Aorta (tissue), 5 donors: Measurements from ENCODE around the gene UGT2B10. TPM values are rescaled to one million over a fixed set of nuclear protein-coding genes. Genes with fewer than 3 reads are reported as not detected.

ENCODE experiments used
- ATAC-seq: fragments of 200-7000 bp; cut with Tn5 transposase; one replicate; pipeline ENCODE4 v1.9.1; 2022; ENCODE audit warnings: moderate library complexity; ENCODE audit not compliant: low FRiP score
- DNase-seq, 2 donors: peaks; one replicate each; pipeline ENCODE4 v3.0.0-alpha.2; 2020
- H3K27ac ChIP-seq, 2 donors: one replicate each; pipeline ENCODE4 v1.5.1; 2013; ENCODE audit warnings: low read length in 2 of 2, mild to moderate bottlenecking in 2 of 2, moderate library complexity in 2 of 2, control low read depth in 1 of 2, inconsistent platforms in 1 of 2, low read depth in 1 of 2
- H3K27me3 ChIP-seq, 2 donors: one replicate each; pipeline ENCODE4 v1.6.1; 2013; ENCODE audit warnings: control low read depth in 1 of 2, low read length in 1 of 2, mild to moderate bottlenecking in 1 of 2, moderate library complexity in 1 of 2; ENCODE audit not compliant: insufficient read depth in 2 of 2, control insufficient read depth in 1 of 2
- H3K36me3 ChIP-seq, 2 donors: one replicate each; pipeline ENCODE4 v1.6.1; 2013; ENCODE audit warnings: control low read depth in 1 of 2, low read length in 1 of 2, mild to moderate bottlenecking in 1 of 2; ENCODE audit not compliant: insufficient read depth in 2 of 2, control insufficient read depth in 1 of 2
- H3K4me1 ChIP-seq, 2 donors: one replicate each; pipeline ENCODE4 v1.6.1; 2013; ENCODE audit warnings: low read length in 2 of 2, control low read depth in 1 of 2, mild to moderate bottlenecking in 1 of 2, moderate library complexity in 1 of 2; ENCODE audit not compliant: insufficient read depth in 2 of 2, control insufficient read depth in 1 of 2
- H3K4me3 ChIP-seq, 2 donors: one replicate each; pipeline ENCODE4 v1.5.1; 2013; ENCODE audit warnings: low read length in 2 of 2, control low read depth in 1 of 2, mild to moderate bottlenecking in 1 of 2
- H3K9me3 ChIP-seq: one replicate; pipeline ENCODE4 v1.6.1; 2013; ENCODE audit warnings: mild to moderate bottlenecking, low read length; ENCODE audit not compliant: control insufficient read depth
- WGBS, 2 donors: extraction: QIAGEN DNeasy Blood & Tissue Kit; methylation state at CpG; one replicate each; pipeline ENCODE4 v1.1.7; 2013; 5-methylcytosine and 5-hydroxymethylcytosine counted together
- intact Hi-C, 2 donors: fragments of 100-400 bp; cut with DNase I; formaldehyde crosslinking; loops; one replicate each; pipeline versions ENCODE4 v1.14.2 to v1.15.0; 2022
- polyA plus RNA-seq, 2 donors: library from polyadenylated mRNA; stranded (reverse); fragments of 200-250 nt; gene quantifications; one replicate each; pipeline ENCODE4 v1.2.3, GENCODE V29; 2013
- total RNA-seq, 2 donors: library from RNA; stranded (reverse); fragmentation: NEBNext Ultra II Directional; extraction: Animal tissue kit (Norgen Biotek cat#: 25700); gene quantifications; one replicate each; pipeline ENCODE4 v1.2.1, GENCODE V29; 2021
- donor health status: healthy with polysubstance abuse.
- donor health status: Bipolar disorder and iron deficiency.
- donor health status: DM: no; HTN: no; CAD: no.
- donor health status: DM: no; HTN: no; CAD: no.
- donor health status: DM: yes; HTN: yes; CAD: no.

UGT2B10 gene
- total and polyA plus RNA-seq, 4 donors, result not detected

- no peaks in the 10 kb centered on the region for H3K36me3 ChIP-seq
- no peaks in the 10 kb centered on the region for H3K4me1 ChIP-seq
- no peak for ATAC-seq
- DNase-seq, result no peak
- 74 to 78% methylated on average over 6 of the region's 6 CpGs for WGBS, 2 donors
- H3K27ac ChIP-seq, result no peak overlapping the region
- no peak overlapping the region for H3K4me3 ChIP-seq
- no peaks in the 10 kb centered on the region for H3K27me3 ChIP-seq
- no peaks in the 10 kb centered on the region for H3K9me3 ChIP-seq
- intact Hi-C loops, result no loop called here
Measured at GRCh38 chr4:68864438-68865187, 48.8 kb downstream of the UGT2B10 start.

GRCh38 chr4:68865188-68865638 lies 49.4 kb downstream of the UGT2B10 start:
- 12 to 26% methylated on average over 4 of the region's 4 CpGs for WGBS, 2 donors

GRCh38 chr4:68865760-68866159 lies 50.0 kb downstream of the UGT2B10 start:
- Histone ChIP-seq H3K4me1 (no peaks in the 10 kb centered on the region), H3K9me3 (no peaks in the 10 kb centered on the region), H3K4me3 (no peak overlapping the region), H3K27me3 (no peaks in the 10 kb centered on the region), H3K36me3 (no peaks in the 10 kb centered on the region), H3K27ac (no peak overlapping the region)
- DNase-seq (no peak), ATAC-seq (no peak)
- WGBS, 2 donors, result 81 to 83% methylated on average over 5 of the region's 5 CpGs
- intact Hi-C loops, result no loop called here

More at GRCh38 chr4:68865188-68865638, 49.4 kb downstream of the UGT2B10 start:
- Histone ChIP-seq H3K27me3 (no peaks in the 10 kb centered on the region), H3K36me3 (no peaks in the 10 kb centered on the region), H3K4me1 (no peaks in the 10 kb centered on the region), H3K4me3 (no peak overlapping the region), H3K9me3 (no peaks in the 10 kb centered on the region), H3K27ac (no peak overlapping the region)
- no peak for ATAC-seq
- intact Hi-C loops, result no loop called here
- DNase-seq, result no peak

- 92 to 95% methylated on average over 8 of the region's 8 CpGs for WGBS, 2 donors
- no peak overlapping the region for H3K4me3 ChIP-seq
- no peaks in the 10 kb centered on the region for H3K36me3 ChIP-seq
- no peaks in the 10 kb centered on the region for H3K9me3 ChIP-seq
- ATAC-seq (no peak), DNase-seq (no peak)
- no peaks in the 10 kb centered on the region for H3K4me1 ChIP-seq
- intact Hi-C loops, result no loop called here
- H3K27me3 ChIP-seq, result no peaks in the 10 kb centered on the region
- no peak overlapping the region for H3K27ac ChIP-seq
Measured at GRCh38 chr4:68869274-68869773, 53.5 kb downstream of the UGT2B10 start.

GRCh38 chr4:68871809-68872642 lies 56.2 kb downstream of the UGT2B10 start:
- Histone ChIP-seq H3K27ac (no peak overlapping the region), H3K4me1 (no peaks in the 10 kb centered on the region), H3K36me3 (no peaks in the 10 kb centered on the region), H3K27me3 (no peaks in the 10 kb centered on the region), H3K4me3 (no peak overlapping the region), H3K9me3 (no peaks in the 10 kb centered on the region)
- WGBS, 2 donors, result 73 to 77% methylated on average over 2 of the region's 2 CpGs
- DNase-seq (no peak), ATAC-seq (no peak)
- intact Hi-C loops, result no loop called here

GRCh38 chr4:68872643-68873502 lies 57.1 kb downstream of the UGT2B10 start:
- intact Hi-C loops, result no loop called here
- 32 to 35% methylated on average over 3 of the region's 3 CpGs for WGBS, 2 donors
- DNase-seq (no peak), ATAC-seq (no peak)
- H3K36me3 ChIP-seq, result no peaks in the 10 kb centered on the region
- H3K27me3 ChIP-seq, result no peaks in the 10 kb centered on the region
- H3K4me3 ChIP-seq, result no peak overlapping the region
- no peak overlapping the region for H3K27ac ChIP-seq
- no peaks in the 10 kb centered on the region for H3K9me3 ChIP-seq
- no peaks in the 10 kb centered on the region for H3K4me1 ChIP-seq

GRCh38 chr4:68874507-68874906 lies 58.7 kb downstream of the UGT2B10 start:
- ATAC-seq (no peak), DNase-seq (no peak)
- intact Hi-C loops, result no loop called here
- Histone ChIP-seq H3K36me3 (no peaks in the 10 kb centered on the region), H3K4me1 (no peaks in the 10 kb centered on the region), H3K27ac (no peak overlapping the region), H3K27me3 (no peaks in the 10 kb centered on the region), H3K4me3 (no peak overlapping the region), H3K9me3 (no peaks in the 10 kb centered on the region)

GRCh38 chr4:68877555-68877954 lies 61.8 kb downstream of the UGT2B10 start:
- H3K4me3 ChIP-seq, result no peak overlapping the region
- DNase-seq (no peak), ATAC-seq (no peak)
- no peaks in the 10 kb centered on the region for H3K9me3 ChIP-seq
- no peaks in the 10 kb centered on the region for H3K4me1 ChIP-seq
- intact Hi-C loops, result no loop called here
- WGBS, 2 donors, result 95 to 97% methylated on average over 5 of the region's 5 CpGs
- no peaks in the 10 kb centered on the region for H3K27me3 ChIP-seq
- no peak overlapping the region for H3K27ac ChIP-seq
- H3K36me3 ChIP-seq, result no peaks in the 10 kb centered on the region
